Stimulated activated CD4-positive, alpha-beta T cell treated with anti-CD3 and anti-CD28 coated beads, TNF-alpha, amount 100 ng/mL, for 48 hours (primary cell): Measurements from ENCODE around the gene LLGL1.

Experiments
- DNase-seq, 3 donors: peaks; one replicate each; pipeline ENCODE4 v3.0.0-alpha.2; 2020; ENCODE audit warnings: low read depth in 3 of 3

Gene LLGL1

DNA sequence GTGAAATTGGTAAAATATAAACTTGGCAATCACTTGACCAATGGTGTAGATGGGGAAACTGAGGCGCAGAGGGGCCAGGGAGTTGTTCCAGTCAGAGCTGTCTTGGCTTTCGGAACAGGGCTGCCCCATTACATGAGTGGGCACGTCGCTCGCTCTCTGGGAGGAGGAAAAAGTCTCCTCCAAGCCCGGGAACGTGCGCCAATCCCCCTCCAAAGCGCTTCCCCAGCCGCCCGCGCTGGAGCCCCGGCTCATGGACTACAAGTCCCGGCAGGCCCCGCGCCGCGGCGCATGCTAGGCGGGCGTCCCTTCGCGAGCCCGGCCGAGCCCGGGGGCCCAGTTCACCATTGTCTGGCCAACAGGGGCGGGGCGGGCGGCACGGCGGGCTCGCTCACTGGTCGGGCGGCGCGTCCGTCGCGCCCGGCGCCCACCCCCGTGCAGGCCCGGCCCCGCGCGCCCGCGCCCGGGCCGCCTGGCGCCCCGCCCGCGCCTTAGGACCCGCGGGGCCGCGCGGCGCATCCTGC lies at the start of gene LLGL1:
Gene LLGL1, plus strand, starts transcription at position 515 of the 521 bp plus-strand sequence. CDS start 48 bp downstream, outside the sequence.
- DNase-seq, result peak; percentile 92 to 97 (median 95)

DNA sequence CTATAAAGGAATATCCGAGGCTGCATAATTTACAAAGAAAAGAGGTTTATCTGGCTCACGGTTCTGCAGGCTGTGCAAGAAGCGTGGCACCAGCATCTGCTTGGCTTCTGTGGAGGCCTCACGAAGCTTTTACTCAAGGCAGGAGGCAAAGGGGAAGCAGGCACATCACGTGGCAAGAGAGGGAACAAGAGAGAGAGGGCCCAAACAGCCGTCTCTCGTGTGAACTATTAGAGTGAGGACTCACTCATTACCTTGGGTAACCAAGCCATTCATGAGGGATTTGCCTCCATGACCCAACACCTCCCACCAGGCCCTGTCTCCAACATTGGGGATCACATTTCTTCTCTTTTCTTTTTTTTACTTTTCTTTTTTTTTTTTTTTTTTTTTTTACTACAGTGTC lies 49.3 kb upstream of the LLGL1 start:
- no peak for DNase-seq

DNA sequence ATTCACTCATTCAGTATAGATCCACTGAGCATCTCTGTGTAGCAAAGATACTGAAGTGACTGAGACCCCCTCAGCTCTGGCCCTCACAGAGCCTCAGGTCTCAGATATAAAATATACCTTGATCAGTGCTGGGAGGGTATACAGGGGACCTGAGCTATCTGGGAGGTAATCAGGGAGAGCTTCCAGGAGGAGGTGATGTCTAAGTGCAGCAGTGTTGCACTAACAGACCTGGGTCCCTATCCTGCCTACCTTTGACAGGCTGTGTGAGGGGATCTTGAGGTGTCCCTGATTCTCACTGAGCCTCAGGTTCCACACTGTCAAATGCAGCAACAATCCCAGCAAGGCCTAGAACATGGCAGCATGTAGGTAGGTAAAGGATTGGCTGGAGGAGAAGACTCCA lies 48.3 kb upstream of the LLGL1 start:
- no peak for DNase-seq

DNA sequence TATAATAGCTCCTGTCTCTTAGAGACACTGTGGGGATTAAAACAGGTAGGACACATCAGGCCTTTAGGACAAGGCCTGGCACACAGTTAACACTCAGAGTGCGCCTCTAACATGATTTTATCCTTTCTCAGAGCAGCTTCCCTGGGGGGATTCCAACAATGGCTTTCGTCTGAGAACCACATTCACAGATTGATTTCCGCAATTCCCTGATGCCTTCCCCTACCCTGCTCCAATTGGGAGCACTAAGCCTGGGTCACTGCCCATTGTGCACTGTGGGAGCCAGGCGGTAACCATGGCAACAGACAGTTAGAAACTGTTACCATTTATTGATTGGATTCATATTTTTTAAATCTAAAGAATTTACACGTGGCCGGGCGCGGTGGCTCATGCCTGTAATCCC lies 47.7 kb upstream of the LLGL1 start:
- no peak for DNase-seq

DNA sequence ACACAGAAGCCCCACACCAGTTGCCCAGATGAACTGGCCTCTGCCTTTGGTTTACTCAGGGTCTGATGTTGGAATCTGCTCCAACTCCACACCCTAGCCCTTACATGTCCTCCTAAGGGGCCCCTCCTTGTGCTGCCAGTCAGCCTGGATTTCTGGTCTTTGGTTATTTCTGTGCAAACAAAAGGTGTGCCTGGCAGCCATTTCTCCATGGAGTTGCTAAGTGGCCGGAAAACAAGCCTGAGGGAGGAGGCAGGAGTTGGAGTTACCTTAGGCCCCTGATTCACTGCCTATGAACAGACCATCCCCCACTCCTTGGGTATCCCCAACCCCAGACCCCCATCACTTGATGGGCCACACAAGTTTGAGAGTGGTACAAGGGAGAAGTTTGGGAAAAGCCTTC lies 46.2 kb upstream of the LLGL1 start:
- DNase-seq, result no peak

DNA sequence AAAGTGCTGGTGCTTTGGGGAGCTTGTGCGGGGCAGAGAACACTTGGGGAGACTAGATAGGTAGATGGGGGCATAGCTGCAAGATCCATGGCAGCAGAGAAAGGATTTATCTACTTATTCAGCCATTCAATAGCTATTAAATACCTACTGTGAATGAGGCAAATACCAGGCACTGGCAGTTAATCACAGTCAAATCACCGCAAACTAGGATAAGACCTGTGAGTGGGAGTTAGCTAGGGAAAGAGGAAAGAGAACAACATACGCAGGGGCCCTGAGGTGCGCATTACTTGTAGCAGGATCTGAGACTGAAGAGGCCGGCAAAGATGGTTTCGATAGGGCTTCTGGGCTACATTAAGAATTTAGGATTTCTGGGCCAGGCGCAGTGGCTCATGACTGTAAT lies 45.6 kb upstream of the LLGL1 start:
- no peak for DNase-seq

DNA sequence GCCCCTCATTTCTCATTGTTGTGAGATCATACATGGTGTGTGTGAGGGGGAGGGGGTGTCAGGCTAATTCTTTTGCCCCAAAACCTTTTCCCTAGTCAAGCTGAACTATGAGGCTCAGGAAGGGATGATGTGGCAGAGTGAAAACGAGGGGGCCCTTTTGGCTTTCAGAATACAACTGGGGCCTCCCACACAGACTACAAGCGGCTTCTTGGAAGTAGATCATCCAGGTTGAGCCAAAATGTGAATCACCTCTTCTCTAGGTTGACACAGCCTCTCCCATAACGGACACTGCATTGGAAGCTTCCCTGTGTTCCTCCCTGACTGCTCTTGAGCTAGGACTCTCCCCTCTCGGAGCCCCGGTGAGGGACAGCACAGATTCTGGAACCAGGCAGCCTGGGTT lies 44.1 kb upstream of the LLGL1 start:
- DNase-seq, result peak; percentile 46 to 65 (median 53)

DNA sequence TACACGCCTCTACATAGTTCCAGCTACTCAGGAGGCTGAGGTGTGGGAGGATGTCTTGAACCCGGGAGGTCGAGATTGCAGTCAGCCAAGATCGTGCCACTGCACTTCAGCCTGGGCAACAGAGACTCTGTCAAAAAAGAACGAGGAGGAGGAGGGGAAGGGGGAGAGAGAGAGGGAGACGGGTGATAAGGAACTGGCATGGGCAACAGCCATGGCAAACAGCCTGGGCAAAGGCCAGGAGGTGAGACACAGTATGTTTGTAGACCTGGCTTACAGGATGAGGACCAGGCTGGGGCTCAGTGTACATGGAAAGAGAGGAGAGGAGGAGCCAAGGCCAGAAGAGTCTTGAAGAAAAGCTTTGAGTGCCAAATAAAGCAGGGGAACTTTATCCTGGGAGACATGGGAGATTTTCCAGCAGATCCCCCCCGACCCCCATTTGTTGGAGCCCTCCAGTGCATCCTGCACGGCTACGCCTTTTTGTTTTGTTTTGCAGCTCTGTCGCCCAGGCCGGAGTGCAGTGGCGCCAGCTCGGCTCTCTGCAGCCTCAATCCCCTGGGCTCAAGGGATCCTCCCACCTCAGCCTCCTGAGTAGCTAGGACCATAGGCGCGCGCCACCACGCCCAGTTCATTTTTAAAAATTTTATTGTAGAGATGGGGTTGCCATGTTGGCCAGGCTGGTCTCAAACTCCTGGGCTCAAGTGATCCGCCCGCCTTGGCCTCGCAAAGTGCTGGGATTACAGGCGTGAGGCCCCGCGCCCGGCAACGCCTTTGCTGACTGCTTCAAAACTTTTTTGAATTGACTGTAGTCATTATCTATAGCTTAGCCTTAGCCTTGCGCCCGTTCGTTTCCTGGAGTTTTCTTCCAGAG lies 43.1 kb upstream of the LLGL1 start:
- peak in 2 of 3 donors; percentile 10 to 13 for DNase-seq

DNA sequence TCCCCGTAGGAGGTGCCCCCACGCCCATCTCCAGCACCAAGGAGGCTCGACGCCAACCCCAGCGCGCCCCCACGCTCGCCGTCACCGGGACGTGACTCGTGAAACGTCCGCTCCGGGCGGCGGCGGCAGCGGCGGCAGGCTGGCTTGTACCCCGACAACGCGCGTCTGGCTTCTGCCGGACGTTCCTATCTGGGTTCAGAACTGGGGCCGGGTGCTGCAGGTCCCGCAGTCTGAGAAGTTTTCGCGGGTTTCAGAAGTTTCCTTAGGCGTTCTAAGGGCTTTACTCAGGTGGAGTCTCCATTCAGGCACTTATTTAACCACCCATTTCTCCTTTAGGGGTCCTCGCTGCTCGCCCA lies 42.5 kb upstream of the LLGL1 start:
- peak; percentile 68 to 79 (median 70) for DNase-seq

DNA sequence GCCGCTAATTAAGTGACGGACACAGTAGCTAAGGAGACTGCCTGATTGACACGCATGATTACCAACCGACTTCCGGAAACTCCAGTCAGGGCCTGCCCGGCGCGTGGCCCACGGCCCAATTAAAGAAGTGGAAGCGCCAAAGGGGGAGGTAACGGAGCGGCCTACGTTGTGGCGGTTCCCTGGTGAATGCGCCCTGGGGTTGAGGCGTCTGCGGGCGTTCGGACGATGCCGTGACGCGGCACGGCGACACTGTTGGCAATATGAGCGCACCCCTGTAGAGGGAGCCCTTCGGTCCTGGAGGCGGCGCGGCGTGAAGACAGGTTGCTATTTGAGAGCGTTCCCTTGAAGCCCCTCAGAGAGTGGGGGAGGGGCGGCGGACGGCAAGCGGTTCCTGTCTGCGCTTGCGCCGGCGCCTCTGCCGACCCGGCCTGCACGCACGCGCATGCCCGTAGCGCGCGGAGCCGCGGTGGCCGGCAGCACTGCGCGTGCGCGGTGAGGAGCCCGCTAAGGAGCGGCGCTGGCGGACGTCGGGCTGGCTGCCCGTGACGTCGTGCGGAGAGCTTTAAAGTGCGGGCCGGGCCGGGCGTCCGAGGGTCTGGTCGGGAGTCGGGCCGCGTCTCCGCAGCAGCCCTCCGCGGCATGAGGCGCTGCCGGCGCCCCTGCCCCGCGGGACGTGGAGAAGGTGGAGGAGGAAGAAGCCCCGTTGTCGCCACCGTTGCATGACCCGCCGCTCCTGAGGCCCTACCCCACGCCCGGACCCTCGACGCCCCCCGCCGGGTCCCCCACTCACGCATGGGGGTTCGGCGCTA lies 41.9 kb upstream of the LLGL1 start, which contains the start of gene ALKBH5:
Gene ALKBH5, plus strand, starts transcription at position 495 of the 809 bp plus-strand sequence. CDS start 416 bp downstream, outside the sequence.
- peak; percentile 96 for DNase-seq

DNA sequence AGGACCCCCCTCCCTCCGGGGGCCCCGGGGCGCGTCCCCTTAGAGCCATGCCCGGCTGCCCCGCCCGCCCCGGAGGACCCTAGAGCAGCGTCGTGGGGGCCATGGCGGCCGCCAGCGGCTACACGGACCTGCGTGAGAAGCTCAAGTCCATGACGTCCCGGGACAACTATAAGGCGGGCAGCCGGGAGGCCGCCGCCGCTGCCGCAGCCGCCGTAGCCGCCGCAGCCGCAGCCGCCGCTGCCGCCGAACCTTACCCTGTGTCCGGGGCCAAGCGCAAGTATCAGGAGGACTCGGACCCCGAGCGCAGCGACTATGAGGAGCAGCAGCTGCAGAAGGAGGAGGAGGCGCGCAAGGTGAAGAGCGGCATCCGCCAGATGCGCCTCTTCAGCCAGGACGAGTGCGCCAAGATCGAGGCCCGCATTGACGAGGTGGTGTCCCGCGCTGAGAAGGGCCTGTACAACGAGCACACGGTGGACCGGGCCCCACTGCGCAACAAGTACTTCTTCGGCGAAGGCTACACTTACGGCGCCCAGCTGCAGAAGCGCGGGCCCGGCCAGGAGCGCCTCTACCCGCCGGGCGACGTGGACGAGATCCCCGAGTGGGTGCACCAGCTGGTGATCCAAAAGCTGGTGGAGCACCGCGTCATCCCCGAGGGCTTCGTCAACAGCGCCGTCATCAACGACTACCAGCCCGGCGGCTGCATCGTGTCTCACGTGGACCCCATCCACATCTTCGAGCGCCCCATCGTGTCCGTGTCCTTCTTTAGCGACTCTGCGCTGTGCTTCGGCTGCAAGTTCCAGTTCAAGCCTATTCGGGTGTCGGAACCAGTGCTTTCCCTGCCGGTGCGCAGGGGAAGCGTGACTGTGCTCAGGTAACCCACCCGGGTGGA lies 41.0 kb upstream of the LLGL1 start:
- DNase-seq, result peak; percentile 47 to 63 (median 58)

DNA sequence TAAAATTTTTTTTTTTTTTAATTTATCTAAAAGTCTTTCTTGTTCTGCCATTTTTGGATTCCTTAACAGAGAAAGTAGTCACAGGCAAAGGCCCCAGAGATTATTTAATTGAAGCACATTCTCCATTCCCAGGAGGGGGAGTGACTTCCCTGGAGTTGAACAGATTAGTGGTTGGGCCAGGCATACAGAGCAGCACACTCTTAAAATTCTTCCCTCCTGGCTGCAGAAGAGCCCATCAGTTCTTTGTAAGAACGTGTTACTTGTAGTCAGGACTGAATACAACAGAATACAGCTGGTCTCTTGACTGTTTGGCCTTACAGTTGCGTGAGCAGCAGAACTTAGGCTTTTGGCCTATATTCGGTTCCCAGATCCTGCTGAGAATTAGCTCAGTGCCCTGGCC lies 40.0 kb upstream of the LLGL1 start:
- no peak for DNase-seq

DNA sequence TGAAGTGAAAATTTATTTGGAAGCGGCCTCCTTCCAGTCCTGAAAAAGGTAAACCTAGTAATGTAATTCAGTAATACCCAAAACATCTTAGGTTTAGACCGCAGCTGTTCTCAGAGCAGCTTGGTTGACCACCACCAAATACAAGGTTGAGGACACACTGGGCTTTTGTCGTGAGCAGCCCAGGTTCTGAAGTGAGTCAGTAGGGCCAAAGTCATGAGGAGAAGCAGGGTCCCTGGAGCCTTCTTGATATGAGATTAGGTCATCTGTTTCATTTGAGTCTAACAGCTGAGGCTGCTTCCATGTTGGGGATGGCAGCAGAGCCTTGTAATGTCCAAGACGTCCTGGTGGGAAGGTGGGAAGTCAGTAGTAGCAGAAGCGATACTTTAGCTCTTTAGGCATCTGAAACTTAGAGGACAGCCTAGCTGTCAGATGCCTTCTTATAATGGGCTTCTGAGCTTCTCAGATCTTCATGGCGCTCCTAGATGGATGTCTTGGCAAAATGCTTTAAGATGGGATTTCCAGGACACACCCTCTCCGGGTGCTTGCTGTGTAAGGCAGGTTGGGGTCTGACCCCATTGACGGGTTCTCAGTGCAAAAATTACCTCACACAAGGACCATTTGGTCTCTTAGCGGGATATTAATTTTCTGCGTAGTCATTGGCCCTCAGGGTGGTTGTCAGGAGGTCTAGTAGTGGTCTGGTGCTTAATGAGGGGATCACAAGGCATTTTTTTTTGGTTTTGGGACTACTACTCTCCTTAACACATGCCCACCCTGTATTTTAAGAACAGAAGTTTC lies 39.4 kb upstream of the LLGL1 start:
- DNase-seq, result no peak

DNA sequence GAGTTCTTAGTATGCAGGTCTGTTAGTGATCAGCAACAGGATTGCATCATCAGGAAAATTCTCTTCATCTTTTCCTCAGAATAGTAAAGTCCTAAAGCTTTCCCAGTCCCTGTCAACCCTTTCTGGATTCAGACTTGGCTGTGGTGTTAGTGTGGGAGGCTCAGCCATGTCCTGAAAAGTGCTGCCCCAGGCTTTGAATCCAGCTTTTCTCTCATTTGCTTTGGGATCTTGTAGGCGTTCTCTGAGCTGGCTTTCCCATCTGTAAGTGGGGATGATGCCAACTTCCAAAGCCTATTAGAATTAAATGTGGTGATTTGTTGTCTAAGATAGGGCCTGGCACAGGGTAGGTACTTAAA lies 38.8 kb upstream of the LLGL1 start:
- DNase-seq, result no peak

DNA sequence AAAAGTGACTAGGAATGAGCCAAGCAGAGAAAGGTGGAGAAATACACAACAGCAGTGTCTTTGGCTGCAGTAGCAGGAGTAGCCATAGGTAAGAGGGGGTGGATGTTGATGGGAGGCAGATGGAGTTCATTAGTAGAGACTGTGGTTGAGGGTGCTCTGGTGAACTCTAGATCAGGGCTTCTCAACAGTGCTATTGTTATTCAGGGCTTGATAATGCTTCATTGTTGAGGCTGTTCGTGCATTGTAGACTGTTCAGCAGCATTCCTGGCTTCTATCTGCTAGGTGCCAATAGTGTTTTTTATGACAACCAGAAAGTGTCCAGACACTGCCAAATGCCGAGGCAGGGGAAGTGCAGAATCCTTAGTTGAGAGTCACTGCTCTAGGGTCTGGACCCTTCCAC lies 38.2 kb upstream of the LLGL1 start:
- DNase-seq, result no peak

DNA sequence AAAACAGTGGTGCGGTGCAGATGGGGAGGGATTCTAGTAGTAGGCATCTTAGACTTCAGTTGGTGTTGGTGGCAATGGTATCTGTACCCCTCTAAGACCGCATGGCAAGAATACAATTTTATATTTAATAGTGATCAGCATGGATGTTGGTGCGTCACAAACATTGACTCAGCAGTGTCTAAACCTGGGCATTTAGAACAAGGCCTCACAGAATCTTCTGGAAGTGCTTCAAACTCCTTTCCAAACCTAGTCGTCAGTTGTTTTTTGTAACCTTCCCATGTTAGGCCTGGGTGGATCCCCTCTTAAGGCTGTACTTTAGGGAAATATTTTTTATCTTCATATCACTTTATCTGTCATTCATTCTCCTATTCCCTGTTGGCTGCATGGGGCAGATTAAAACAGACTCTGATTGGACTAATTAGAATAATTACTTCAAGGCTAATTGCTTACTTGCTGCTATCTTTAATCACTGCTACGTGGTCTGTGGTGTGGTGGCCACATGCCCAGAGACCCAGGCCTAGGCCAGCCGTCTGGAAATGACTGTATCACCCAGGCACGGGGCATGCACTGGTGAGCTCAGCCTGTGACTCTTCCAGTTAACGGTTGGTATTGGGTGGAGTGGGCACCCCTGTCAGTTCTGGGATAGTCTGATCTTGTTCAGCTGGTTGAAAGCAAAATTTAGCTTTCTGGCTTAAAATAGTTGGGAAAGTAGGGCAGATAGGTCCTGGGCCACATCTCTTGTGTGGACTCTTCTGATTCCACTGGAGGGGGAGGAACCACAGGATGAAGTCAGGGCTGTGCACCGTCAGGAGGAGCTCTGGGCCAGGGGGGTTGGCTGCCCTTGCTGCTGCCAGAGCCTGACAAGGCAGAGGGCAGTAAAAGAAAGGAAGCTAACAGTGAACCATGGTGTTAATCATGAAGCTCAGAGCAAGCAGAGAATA lies 37.3 kb upstream of the LLGL1 start:
- peak in 1 of 3 donors; percentile 11 for DNase-seq

DNA sequence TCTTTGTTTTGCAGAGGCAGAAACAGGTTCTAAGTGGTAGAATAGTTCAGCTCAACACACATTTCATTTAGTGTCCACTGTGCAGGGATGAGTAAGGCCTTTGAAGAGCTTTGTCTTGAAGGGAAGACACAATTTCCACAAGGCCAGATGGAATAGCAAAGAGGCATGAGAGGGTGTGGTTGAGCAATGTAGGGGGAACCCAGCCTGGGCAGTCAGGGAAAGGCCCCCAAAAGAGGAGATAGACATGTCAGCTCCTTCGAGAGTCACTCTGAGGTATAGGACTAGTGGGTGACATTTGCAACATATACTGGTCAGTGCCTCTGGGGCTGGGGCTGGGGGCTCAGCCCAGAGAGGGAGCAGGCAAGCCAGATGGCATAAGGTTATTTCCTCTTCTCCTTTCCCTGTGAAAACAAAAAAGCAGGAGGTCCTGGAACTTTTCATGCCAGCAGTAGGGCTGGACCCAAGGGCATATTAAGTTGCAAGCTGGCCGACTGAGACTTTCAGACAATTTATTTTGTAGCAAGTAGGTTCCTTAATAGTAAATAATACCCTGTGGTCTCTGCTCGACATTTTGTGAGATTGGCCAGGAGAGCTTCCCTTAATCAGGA lies 34.7 kb upstream of the LLGL1 start:
- no peak for DNase-seq

DNA sequence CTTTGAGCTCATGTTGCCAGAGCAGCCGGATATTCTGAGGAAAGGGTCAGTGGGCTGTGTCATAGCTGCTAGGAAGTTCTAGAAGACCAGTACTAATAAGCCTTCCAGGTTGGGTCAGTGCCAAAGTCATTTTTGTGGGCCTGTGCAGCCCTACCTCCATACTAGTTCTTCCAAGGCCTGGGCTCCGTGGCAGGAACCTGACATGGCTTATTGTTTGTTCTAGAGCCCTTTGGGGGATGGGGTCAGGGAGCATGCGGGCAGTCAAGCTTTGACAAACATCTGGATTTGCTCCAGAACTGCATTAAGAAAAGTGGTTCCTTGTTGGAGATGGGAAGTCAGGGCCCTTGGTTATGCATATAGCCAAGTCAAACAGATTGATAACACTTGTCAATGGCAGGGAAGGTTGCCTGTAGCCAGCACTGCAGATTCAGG lies 34.2 kb upstream of the LLGL1 start:
- no peak for DNase-seq

DNA sequence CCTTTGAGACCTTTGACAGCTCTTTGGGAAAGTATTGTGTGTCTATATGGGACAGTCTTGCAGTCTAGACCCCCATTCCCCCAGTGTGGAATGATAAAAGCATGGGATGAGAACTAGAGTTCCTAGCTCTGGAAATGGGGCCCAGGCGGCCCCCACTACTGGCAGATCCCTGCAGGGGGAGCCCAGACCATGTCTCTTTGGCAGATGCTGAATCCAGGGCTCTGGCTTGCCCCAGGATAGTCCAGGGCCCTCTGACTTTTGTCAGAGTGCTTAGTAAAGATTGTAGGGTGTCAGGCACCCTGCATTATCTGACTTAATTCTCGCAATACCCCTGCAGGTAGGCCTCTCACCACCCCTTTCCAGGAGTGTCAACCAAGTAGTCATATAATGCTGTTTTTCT lies 33.5 kb upstream of the LLGL1 start:
- DNase-seq, result no peak
